IMR-90 (cell line): ENCODE data around the gene FOXL2NB. TPM values are rescaled to one million over a fixed set of nuclear protein-coding genes. Genes with fewer than 3 reads are reported as not detected.

ENCODE experiments used
- ATAC-seq: fragments of 200-7000 bp; cut with Tn5 transposase; 2 replicates; pipeline ENCODE4 v1.9.1; 2020; ENCODE audit warnings: low read depth, mild to moderate bottlenecking, moderate library complexity
- BruUV-seq: library from RNA; stranded (reverse); fragments of 400-500 nt; replicated peaks from 2 replicates; lab custom pipeline; 2021; lab: Mats Ljungman, UMichigan
- CTCF ChIA-PET: fragments of 300-600 bp; formaldehyde crosslinking; extraction: SDS; loops from one replicate; lab custom pipeline; 2021; ENCODE audit warnings: antibody characterized with exemption; lab: Yijun Ruan, JAX
- POLR2A ChIA-PET: fragments of 300-600 bp; sonication (Branson Sonifier 250); formaldehyde crosslinking; loops from one replicate; lab custom pipeline; 2022; ENCODE audit warnings: antibody characterized with exemption; ENCODE audit not compliant: unreplicated experiment; lab: Charles Lee
- DNase-seq: peaks from one replicate; pipeline ENCODE4 v3.0.0; 2013
- H2AFZ ChIP-seq: replicated peaks from 2 replicates; pipeline ENCODE3; 2013; ENCODE audit warnings: low read length, mild to moderate bottlenecking; ENCODE audit not compliant: poor library complexity
- H2AK5ac ChIP-seq: 2 replicates; pipeline ENCODE4 v1.6.1; 2013; ENCODE audit warnings: low read depth, low read length, inconsistent platforms
- H2AK9ac ChIP-seq: replicated peaks from 2 replicates; pipeline ENCODE3; 2013; ENCODE audit warnings: mild to moderate bottlenecking, low read depth, low read length, moderate library complexity; ENCODE audit not compliant: poor library complexity
- H2BK120ac ChIP-seq: 2 replicates; pipeline ENCODE4 v1.6.1; 2013; ENCODE audit warnings: low read depth, low read length, inconsistent platforms
- H2BK15ac ChIP-seq: 3 replicates; pipeline ENCODE4 v1.6.1; 2013; ENCODE audit warnings: low read depth, low read length, inconsistent platforms
- H2BK20ac ChIP-seq: 2 replicates; pipeline ENCODE4 v1.6.1; 2013; ENCODE audit warnings: low read depth, mild to moderate bottlenecking, inconsistent platforms, low read length, moderate library complexity
- H2BK5ac ChIP-seq: 2 replicates; pipeline ENCODE4 v1.6.1; 2013; ENCODE audit warnings: mild to moderate bottlenecking, low read depth, low read length, inconsistent platforms; ENCODE audit not compliant: poor library complexity, severe bottlenecking
- H3K14ac ChIP-seq: replicated peaks from 2 replicates; pipeline ENCODE4 v1.6.1; 2013; ENCODE audit warnings: low read depth, low read length, inconsistent platforms
- H3K18ac ChIP-seq: 2 replicates; pipeline ENCODE4 v1.6.1; 2013; ENCODE audit warnings: low read depth, low read length, control low read depth
- H3K23ac ChIP-seq: 2 replicates; pipeline ENCODE4 v1.6.1; 2013; ENCODE audit warnings: low read depth, low read length, inconsistent platforms
- H3K27ac ChIP-seq: 2 replicates; pipeline ENCODE4 v1.5.1; 2013; ENCODE audit warnings: mild to moderate bottlenecking, control low read depth, low read length; ENCODE audit not compliant: insufficient read depth
- H3K27me3 ChIP-seq: 2 replicates; pipeline ENCODE4 v1.6.1; 2013; ENCODE audit warnings: low read length; ENCODE audit not compliant: control insufficient read depth, insufficient read depth
- H3K36me3 ChIP-seq: 2 replicates; pipeline ENCODE4 v1.6.1; 2013; ENCODE audit warnings: low read length, mixed read lengths; ENCODE audit not compliant: control insufficient read depth, insufficient read depth
- H3K4ac ChIP-seq: 2 replicates; pipeline ENCODE4 v1.6.1; 2013; ENCODE audit warnings: low read depth, low read length, inconsistent platforms
- H3K4me1 ChIP-seq: 2 replicates; pipeline ENCODE4 v1.6.1; 2013; ENCODE audit warnings: low read length, mixed read lengths; ENCODE audit not compliant: control insufficient read depth, insufficient read depth
- H3K4me2 ChIP-seq: 2 replicates; pipeline ENCODE4 v1.6.1; 2013; ENCODE audit warnings: low read depth, mild to moderate bottlenecking, control low read depth, low read length, moderate library complexity
- H3K4me3 ChIP-seq: 2 replicates; pipeline ENCODE4 v1.5.1; 2013; ENCODE audit warnings: low read depth, mild to moderate bottlenecking, control low read depth, low read length, moderate library complexity; ENCODE audit not compliant: insufficient read depth
- H3K56ac ChIP-seq: 2 replicates; pipeline ENCODE4 v1.6.1; 2013; ENCODE audit warnings: low read length, inconsistent platforms; ENCODE audit not compliant: insufficient read depth; ENCODE audit errors: extremely low read depth
- H3K79me1 ChIP-seq, 2 experiments: 2 replicates each; pipeline ENCODE4 v1.6.1; 2013; ENCODE audit warnings: low read length in 2 of 2, inconsistent platforms in 1 of 2, low read depth in 1 of 2
- H3K9ac ChIP-seq: 2 replicates; pipeline ENCODE4 v1.6.1; 2013; ENCODE audit warnings: low read depth, low read length, control low read depth
- H3K9me1 ChIP-seq: 2 replicates; pipeline ENCODE4 v1.6.1; 2013; ENCODE audit warnings: low read length, inconsistent platforms; ENCODE audit not compliant: insufficient read depth
- H3K9me3 ChIP-seq: 2 replicates; pipeline ENCODE4 v1.6.1; 2013; ENCODE audit warnings: low read length; ENCODE audit not compliant: control insufficient read depth, insufficient read depth
- H4K20me1 ChIP-seq: 2 replicates; pipeline ENCODE4 v1.6.1; 2013; ENCODE audit warnings: low read length, inconsistent platforms; ENCODE audit not compliant: insufficient read depth
- H4K5ac ChIP-seq: 2 replicates; pipeline ENCODE4 v1.6.1; 2013; ENCODE audit warnings: mild to moderate bottlenecking, low read depth, low read length, control low read depth
- H4K8ac ChIP-seq, 2 experiments: 2 replicates each; pipeline ENCODE4 v1.6.1; 2013; ENCODE audit warnings: low read depth in 2 of 2, low read length in 2 of 2, control low read depth in 1 of 2, inconsistent platforms in 1 of 2
- H4K91ac ChIP-seq: 2 replicates; pipeline ENCODE4 v1.6.1; 2013; ENCODE audit warnings: low read depth, low read length, inconsistent platforms; ENCODE audit not compliant: insufficient read depth
- BHLHE40 ChIP-seq: fragments of 150-350 bp; IDR thresholded peaks from 2 replicates; pipeline ENCODE4 v1.6.1; 2016; ENCODE audit warnings: mild to moderate bottlenecking, low read depth, low read length
- CEBPB ChIP-seq: IDR thresholded peaks from 2 replicates; pipeline ENCODE4 v1.6.1; 2012; ENCODE audit warnings: low read depth, low read length, improper control_type of control experiment
- ELK1 ChIP-seq: fragments of 150-350 bp; IDR thresholded peaks from 2 replicates; pipeline ENCODE4 v1.6.1; 2016; ENCODE audit warnings: low read depth, mild to moderate bottlenecking, low read length, moderate library complexity, borderline replicate concordance
- MAZ ChIP-seq: IDR thresholded peaks from 2 replicates; pipeline ENCODE4 v1.6.1; 2012; ENCODE audit warnings: low read depth, mild to moderate bottlenecking, low read length, improper control_type of control experiment, moderate library complexity, borderline replicate concordance
- MXI1 ChIP-seq: IDR thresholded peaks from 2 replicates; pipeline ENCODE4 v1.6.1; 2012; ENCODE audit warnings: low read depth, mild to moderate bottlenecking, low read length, moderate library complexity, borderline replicate concordance
- POLR2A ChIP-seq: IDR thresholded peaks from 2 replicates; pipeline ENCODE4 v1.6.1; 2012; ENCODE audit warnings: mild to moderate bottlenecking, low read depth, low read length
- RCOR1 ChIP-seq: IDR thresholded peaks from 2 replicates; pipeline ENCODE4 v1.6.1; 2012; ENCODE audit warnings: mild to moderate bottlenecking, low read length, improper control_type of control experiment; ENCODE audit not compliant: insufficient replicate concordance
- WGBS, 2 experiments: methylation state at CpG; one replicate each; pipeline versions ENCODE4 v1.1.5 to v1.1.7; 2013; ENCODE audit warnings: missing lambda C conversion rate in 2 of 2; ENCODE audit not compliant: insufficient read length in 1 of 2; ENCODE audit errors: extremely low coverage in 2 of 2; 5-methylcytosine and 5-hydroxymethylcytosine counted together
- dilution Hi-C: fragments of 300-500 bp; cut with HindIII; formaldehyde crosslinking; loops from one replicate; pipeline ENCODE4 v1.14.3; 2018; ENCODE audit warnings: low sequenced_read_pairs; ENCODE audit not compliant: unreplicated experiment
- in situ Hi-C: fragments of 300-500 bp; cut with MboI; formaldehyde crosslinking; loops from 3 replicates; pipeline ENCODE4 v1.14.3; 2019; ENCODE audit warnings: low sequenced_read_pairs, inconsistent platforms, mixed read lengths
- intact Hi-C: fragments of 100-400 bp; cut with micrococcal nuclease; formaldehyde crosslinking; loops from 2 replicates; pipeline ENCODE4 v1.10.0; 2022
- polyA plus RNA-seq, 3 experiments: library from polyadenylated mRNA; depleted of rRNA; stranded (reverse); fragments of >200 nt; gene quantifications; 2 replicates each; pipeline ENCODE4 v1.2.3, GENCODE V29; 2012; ENCODE audit warnings: low replicate concordance in 1 of 3
- total RNA-seq: library from RNA; depleted of rRNA; stranded (reverse); fragments of >200 nt; gene quantifications from 2 replicates; pipeline ENCODE4 v1.2.3, GENCODE V29; 2012

Gene FOXL2NB
- total and polyA plus RNA-seq, 2 of the 4 experiments (the other 2 are of a cell fraction), result under 0.01 to 0.05 TPM

- Histone ChIP-seq H3K9me3 (no peaks in the 10 kb centered on the region), H2BK5ac (no peak overlapping the region), H3K56ac (no peak overlapping the region), H3K14ac (no peak overlapping the region), H3K36me3 (no peaks in the 10 kb centered on the region), H3K4ac (no peak overlapping the region), H3K4me2 (no peak overlapping the region), H3K9ac (no peak overlapping the region), H4K91ac (no peak overlapping the region), H3K4me3 (no peak overlapping the region), H4K5ac (no peak overlapping the region), H3K79me1 (peaks cover 0 to 4% of the 10 kb centered on the region in 2 experiments; a peak in 1 of 4 replicates), H3K27me3 (no peaks in the 10 kb centered on the region), H4K8ac (no peak overlapping the region), H3K23ac (no peak overlapping the region), H2BK120ac (no peak overlapping the region), H3K18ac (no peak overlapping the region), H3K27ac (no peak overlapping the region), H3K9me1 (peaks cover 5% of the 10 kb centered on the region), H2AFZ (no peak overlapping the region), H2AK9ac (no peak overlapping the region), H2BK20ac (no peak overlapping the region), H2BK15ac (no peak overlapping the region), H4K20me1 (no peaks in the 10 kb centered on the region), H3K4me1 (peaks cover 4% of the 10 kb centered on the region), H2AK5ac (no peak overlapping the region)
- no peak for DNase-seq
- TF ChIP-seq RCOR1, result no peak
- TF ChIP-seq ELK1, result no peak
- no peak for TF ChIP-seq BHLHE40
- no peak for TF ChIP-seq MXI1
- no peak for TF ChIP-seq POLR2A
- no peak for TF ChIP-seq MAZ
- TF ChIP-seq CEBPB, result no peak
- ATAC-seq, result no peak
- in situ Hi-C loops (no loop called here), dilution Hi-C loops (no loop called here), intact Hi-C loops (no loop called here)
- ChIA-PET CTCF (interaction anchor here (0.6 to 0.7 kb wide), 3 partner anchors 219 to 439 kb away, joined by 3 to 5 read pairs (median 4); no protein-coding TSS in a partner anchor), POLR2A (no interaction called here)
- BruUV-seq, result no TSS peak
- 83% methylated on average over 2 of the region's 3 CpGs; no CpG with 5 or more reads in 1 of the 2 experiments for WGBS, 2 experiments
Observed at GRCh38 chr3:138913766-138914165, 33.3 kb upstream of the FOXL2NB start.
